Fibroblast of lung (primary cell): ENCODE measurements around the gene PDS5B. TPM values are rescaled to one million over a fixed set of nuclear protein-coding genes. Genes with fewer than 3 reads are reported as not detected.

Experiments used
- DNase-seq, 2 donors: peaks; one replicate each; pipeline versions ENCODE4 v3.0.0 to v3.0.0-alpha.2; 2010; ENCODE audit warnings: low read depth in 2 of 2
- H2AFZ ChIP-seq: 2 replicates; pipeline ENCODE4 v1.5.1; 2012; ENCODE audit warnings: low read length, control low read depth, inconsistent platforms
- H3K27ac ChIP-seq: 2 replicates; pipeline ENCODE4 v1.5.1; 2011; ENCODE audit warnings: low read length, control low read depth; ENCODE audit not compliant: insufficient read depth
- H3K27me3 ChIP-seq: 2 replicates; pipeline ENCODE4 v1.5.1; 2011; ENCODE audit warnings: mild to moderate bottlenecking, low read length; ENCODE audit not compliant: control insufficient read depth, insufficient read depth
- H3K36me3 ChIP-seq: 2 replicates; pipeline ENCODE4 v1.5.1; 2011; ENCODE audit warnings: low read length; ENCODE audit not compliant: control insufficient read depth, insufficient read depth
- H3K4me1 ChIP-seq: 2 replicates; pipeline ENCODE4 v1.5.1; 2011; ENCODE audit warnings: low read length; ENCODE audit not compliant: control insufficient read depth, insufficient read depth; ENCODE audit errors: extremely low read depth
- H3K4me2 ChIP-seq: 2 replicates; pipeline ENCODE4 v1.5.1; 2011; ENCODE audit warnings: low read length, control low read depth; ENCODE audit not compliant: insufficient read depth; ENCODE audit errors: extremely low read depth
- H3K4me3 ChIP-seq, 4 experiments: fragments of 200-600 bp in 1 of 4; sonication (generic) in 1 of 4; replicated peaks in 1 of 4; 2 replicates each; pipeline ENCODE4 v1.5.1; 2011 to 2016; ENCODE audit warnings: low read length in 4 of 4, low read depth in 3 of 4, mild to moderate bottlenecking in 3 of 4, control low read depth in 2 of 4, inconsistent platforms in 1 of 4, mixed read lengths in 1 of 4; ENCODE audit not compliant: insufficient read depth in 1 of 4; ENCODE audit errors: control extremely low read depth in 1 of 4
- H3K79me2 ChIP-seq: 2 replicates; pipeline ENCODE4 v1.5.1; 2012; ENCODE audit warnings: mild to moderate bottlenecking, low read length, inconsistent platforms; ENCODE audit not compliant: control insufficient read depth, insufficient read depth
- H3K9ac ChIP-seq: 2 replicates; pipeline ENCODE4 v1.5.1; 2011; ENCODE audit warnings: mild to moderate bottlenecking, low read length, control low read depth; ENCODE audit not compliant: insufficient read depth
- H3K9me3 ChIP-seq: 2 replicates; pipeline ENCODE4 v1.5.1; 2012; ENCODE audit warnings: low read depth, low read length; ENCODE audit not compliant: control insufficient read depth, insufficient read depth
- H4K20me1 ChIP-seq: 2 replicates; pipeline ENCODE4 v1.5.1; 2011; ENCODE audit warnings: low read length; ENCODE audit not compliant: control insufficient read depth, insufficient read depth; ENCODE audit errors: extremely low read depth
- CTCF ChIP-seq, 2 donors: IDR thresholded peaks in 1 of 2; conservative IDR thresholded peaks in 1 of 2; 1 replicate in 1 of 2; 2 replicates in 1 of 2; pipeline ENCODE4 v1.5.1; 2011 to 2012; ENCODE audit warnings: low read length in 2 of 2, control low read depth in 1 of 2, inconsistent platforms in 1 of 2, low read depth in 1 of 2, mild to moderate bottlenecking in 1 of 2
- EZH2 ChIP-seq: IDR thresholded peaks from 2 replicates; pipeline ENCODE4 v1.5.1; 2012; ENCODE audit warnings: low read length, control low read depth, mild to moderate bottlenecking; ENCODE audit errors: missing control alignments
- polyA plus RNA-seq, 2 donors: library from polyadenylated mRNA; depleted of rRNA in 1 of 2; stranded (reverse) in 1 of 2; unstranded in 1 of 2; fragments of >200 nt; gene quantifications; 2 replicates each; pipeline ENCODE4 v1.2.1, GENCODE V29; 2011 to 2012; ENCODE audit warnings: missing spikeins in 1 of 2
- total RNA-seq: library from RNA; depleted of rRNA; stranded (reverse); fragments of >200 nt; gene quantifications from 2 replicates; pipeline ENCODE4 v1.2.1, GENCODE V29; 2014

The PDS5B gene
- total and polyA plus RNA-seq, 2 donors (not counting 1 experiment from before 2014, with no cell fraction given): 18.6 to 25.6 TPM

GRCh38 chr13:32582991-32583390, 3.3 kb upstream of the PDS5B start:
- Histone ChIP-seq H3K4me3 (no peak overlapping the region), H3K4me2 (no peak overlapping the region), H3K27me3 (no peaks in the 10 kb centered on the region), H3K36me3 (no peaks in the 10 kb centered on the region), H3K9me3 (no peaks in the 10 kb centered on the region), H3K4me1 (peaks cover 5% of the 10 kb centered on the region), H2AFZ (no peak overlapping the region), H4K20me1 (no peaks in the 10 kb centered on the region), H3K79me2 (peaks cover 9% of the 10 kb centered on the region), H3K27ac (no peak overlapping the region), H3K9ac (no peak overlapping the region)
- DNase-seq: no peak
- TF ChIP-seq CTCF (conservative IDR thresholded peaks at IDR 0.05 in 1 of 2, IDR thresholded peaks at IDR 0.05 in 1 of 2; ENCODE audit: low read depth in 1 of 2, low read length in 2 of 2) (no peak), EZH2 (no peak)

- Histone ChIP-seq H3K4me1 (peaks cover 9% of the 10 kb centered on the region), H2AFZ (peak overlapping the region; percentile 90), H3K4me2 (peak overlapping the region; percentile 91), H4K20me1 (no peaks in the 10 kb centered on the region), H3K27me3 (no peaks in the 10 kb centered on the region), H3K9me3 (no peaks in the 10 kb centered on the region), H3K79me2 (peaks cover 35% of the 10 kb centered on the region), H3K36me3 (no peaks in the 10 kb centered on the region), H3K9ac (peak overlapping the region; percentile 32), H3K4me3 (peak overlapping the region; percentile 62 to 93 (median 64)), H3K27ac (peak overlapping the region; percentile 45)
- TF ChIP-seq CTCF (conservative IDR thresholded peaks at IDR 0.05 in 1 of 2, IDR thresholded peaks at IDR 0.05 in 1 of 2; ENCODE audit: low read depth in 1 of 2, low read length in 2 of 2) (no peak), EZH2 (no peak)
- peak in 1 of 2 donors; percentile 56 for DNase-seq
Observed at GRCh38 chr13:32585550-32586079, 637 bp upstream of the PDS5B start.

GRCh38 chr13:32587011-32587810, 959 bp downstream of the PDS5B start:
- H3K4me2 ChIP-seq: peak overlapping the region; percentile 97
- DNase-seq: peak; percentile 71
- peak overlapping the region; percentile 73 for H3K9ac ChIP-seq
- H3K27ac ChIP-seq: peak overlapping the region; percentile 82
- H3K4me3 ChIP-seq: peak overlapping the region; percentile 68 to 96 (median 82)
- H3K79me2 ChIP-seq: peaks cover 47% of the 10 kb centered on the region
- no peaks in the 10 kb centered on the region for H3K36me3 ChIP-seq
- H4K20me1 ChIP-seq: no peaks in the 10 kb centered on the region
- H3K27me3 ChIP-seq: no peaks in the 10 kb centered on the region
- TF ChIP-seq CTCF (conservative IDR thresholded peaks at IDR 0.05 in 1 of 2, IDR thresholded peaks at IDR 0.05 in 1 of 2; ENCODE audit: low read depth in 1 of 2, low read length in 2 of 2) (no peak), EZH2 (no peak)
- H3K4me1 ChIP-seq: peaks cover 9% of the 10 kb centered on the region
- peak overlapping the region; percentile 73 for H2AFZ ChIP-seq
- H3K9me3 ChIP-seq: no peaks in the 10 kb centered on the region
